Astrocyte of the cerebellum (primary cell): ENCODE data around the gene RCSD1.

Experiments used
- DNase-seq: peaks from one replicate; pipeline ENCODE4 v3.0.0-alpha.2; 2011; ENCODE audit warnings: low read depth
- H3K4me3 ChIP-seq: 2 replicates; pipeline ENCODE4 v1.5.1; 2011; ENCODE audit warnings: mild to moderate bottlenecking, low read depth, low read length, moderate library complexity
- in situ Hi-C: cut with HindIII; loops from 2 replicates; pipeline ENCODE4 v1.10.0; 2017; ENCODE audit warnings: low sequenced_read_pairs
- TF ChIP-seq, protein P1 (sequence below): IDR thresholded peaks from 2 replicates; pipeline ENCODE4 v1.5.1; 2012; ENCODE audit warnings: low read length, low read depth, moderate library complexity, mild to moderate bottlenecking; ENCODE audit errors: missing control alignments

The RCSD1 gene

DNA sequence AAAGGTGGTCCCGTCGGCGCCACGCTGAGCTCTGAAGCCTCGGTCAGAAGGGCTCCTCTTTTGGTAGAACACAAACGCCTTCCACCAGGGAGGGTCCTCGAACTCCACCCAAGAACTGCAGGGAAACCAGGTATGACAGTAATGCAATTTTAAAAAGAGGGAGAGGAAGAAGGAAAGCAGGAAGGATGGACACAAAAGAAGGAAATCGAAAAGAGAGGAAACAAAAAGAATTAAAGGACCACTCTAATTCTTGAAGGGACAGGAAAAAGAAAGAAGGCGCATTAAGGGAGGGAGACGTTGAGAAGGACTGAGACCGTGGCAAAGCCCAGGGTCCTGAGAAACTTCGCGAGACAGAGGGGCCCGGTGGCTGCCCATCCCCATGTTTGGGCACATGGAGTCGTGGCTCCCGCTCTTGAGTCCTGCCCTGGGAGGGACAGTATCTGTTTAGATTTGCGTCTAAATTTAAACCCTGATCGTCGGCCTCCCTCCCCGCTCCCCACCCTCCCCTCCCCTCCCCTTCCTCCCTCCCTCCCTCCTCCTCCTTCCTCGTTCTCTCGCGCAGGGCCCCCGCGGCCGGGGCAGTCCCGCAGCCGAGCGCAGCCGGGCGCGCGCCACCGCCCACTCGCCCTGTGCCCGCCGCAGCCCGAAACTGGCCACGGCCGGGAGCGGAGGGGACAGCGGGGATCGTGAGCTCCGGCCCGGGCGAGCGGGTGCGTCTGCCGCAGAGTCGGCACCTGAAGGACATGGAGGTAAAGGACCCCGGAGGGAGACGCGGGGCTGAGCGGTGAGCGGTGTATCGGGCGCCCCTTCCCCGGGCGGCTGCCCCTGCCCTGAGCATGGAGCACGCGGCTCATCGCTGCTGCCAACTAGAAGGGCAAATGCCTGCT, at the start of gene RCSD1:
TSS of gene RCSD1 (plus strand) at position 552 of the 887 bp plus-strand sequence. CDS start at position 744, 192 bp downstream.
- in situ Hi-C loops: loop anchor here (10.0 kb wide), 1 partner anchor 65 kb away; no protein-coding TSS in a partner anchor
- TF ChIP-seq, protein P1, sequence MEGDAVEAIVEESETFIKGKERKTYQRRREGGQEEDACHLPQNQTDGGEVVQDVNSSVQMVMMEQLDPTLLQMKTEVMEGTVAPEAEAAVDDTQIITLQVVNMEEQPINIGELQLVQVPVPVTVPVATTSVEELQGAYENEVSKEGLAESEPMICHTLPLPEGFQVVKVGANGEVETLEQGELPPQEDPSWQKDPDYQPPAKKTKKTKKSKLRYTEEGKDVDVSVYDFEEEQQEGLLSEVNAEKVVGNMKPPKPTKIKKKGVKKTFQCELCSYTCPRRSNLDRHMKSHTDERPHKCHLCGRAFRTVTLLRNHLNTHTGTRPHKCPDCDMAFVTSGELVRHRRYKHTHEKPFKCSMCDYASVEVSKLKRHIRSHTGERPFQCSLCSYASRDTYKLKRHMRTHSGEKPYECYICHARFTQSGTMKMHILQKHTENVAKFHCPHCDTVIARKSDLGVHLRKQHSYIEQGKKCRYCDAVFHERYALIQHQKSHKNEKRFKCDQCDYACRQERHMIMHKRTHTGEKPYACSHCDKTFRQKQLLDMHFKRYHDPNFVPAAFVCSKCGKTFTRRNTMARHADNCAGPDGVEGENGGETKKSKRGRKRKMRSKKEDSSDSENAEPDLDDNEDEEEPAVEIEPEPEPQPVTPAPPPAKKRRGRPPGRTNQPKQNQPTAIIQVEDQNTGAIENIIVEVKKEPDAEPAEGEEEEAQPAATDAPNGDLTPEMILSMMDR: no peak
- DNase-seq: no peak
- peak within 1 kb of the TSS; percentile 44 for H3K4me3 ChIP-seq

DNA sequence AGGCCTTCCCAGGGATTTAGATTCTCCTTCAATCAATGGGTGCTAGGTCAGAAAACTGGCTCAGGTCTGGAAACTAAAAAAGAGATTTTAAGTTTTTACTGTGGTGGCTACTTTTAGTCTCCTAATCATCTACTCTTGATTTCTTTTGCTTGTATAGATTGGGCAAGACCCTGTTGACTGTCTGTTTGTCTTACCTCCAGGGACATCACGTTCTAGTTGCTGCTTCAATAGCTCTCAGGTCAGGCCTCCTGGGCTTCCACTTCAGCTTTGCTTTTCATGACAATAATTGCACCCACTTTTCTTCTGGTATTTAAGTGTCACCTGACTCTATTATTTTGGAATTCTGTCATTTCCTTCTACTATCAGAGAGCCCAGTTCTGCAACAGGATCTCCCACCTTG, 48.0 kb upstream of the RCSD1 start:
- no peak overlapping the region for H3K4me3 ChIP-seq
- in situ Hi-C loops: no loop called here
- no peak for DNase-seq
- TF ChIP-seq, protein P1: no peak

GRCh38 chr1:167582722-167583121, 47.3 kb upstream of the RCSD1 start:
- H3K4me3 ChIP-seq: no peak overlapping the region
- no peak for DNase-seq
- in situ Hi-C loops: no loop called here
- TF ChIP-seq, protein P1: no peak

DNA sequence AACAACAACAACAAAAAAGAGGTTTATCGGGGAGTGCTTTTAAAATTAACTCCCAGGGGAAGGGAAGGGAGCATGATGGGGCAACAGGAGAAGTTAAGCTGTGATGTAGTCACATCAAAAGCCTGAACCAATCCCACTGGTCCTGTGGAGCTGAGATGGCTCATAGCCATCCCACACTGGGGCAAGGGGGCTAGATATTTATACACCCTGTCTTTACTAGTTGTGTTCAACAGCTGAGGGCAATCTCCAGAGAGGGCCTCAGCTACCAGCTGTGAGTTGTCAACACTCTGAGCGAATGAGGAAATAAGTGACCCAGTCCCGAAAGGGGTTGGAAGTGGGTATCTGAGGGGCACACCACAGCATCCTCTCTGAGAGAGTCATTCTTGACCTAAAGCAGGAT, 45.5 kb upstream of the RCSD1 start:
- DNase-seq: no peak
- no peak overlapping the region for H3K4me3 ChIP-seq
- in situ Hi-C loops: no loop called here
- TF ChIP-seq, protein P1: no peak

- TF ChIP-seq, protein P1: no peak
- no peak overlapping the region for H3K4me3 ChIP-seq
- no peak for DNase-seq
- in situ Hi-C loops: no loop called here
Measured at GRCh38 chr1:167587342-167587741, 42.7 kb upstream of the RCSD1 start.

- no peak overlapping the region for H3K4me3 ChIP-seq
- in situ Hi-C loops: no loop called here
- DNase-seq: no peak
- TF ChIP-seq, protein P1: no peak
Measured at GRCh38 chr1:167587872-167588271, 42.2 kb upstream of the RCSD1 start.
